Endothelial cell of umbilical vein (primary cell): ENCODE measurements around the gene AP3S2. TPM values are rescaled to one million over a fixed set of nuclear protein-coding genes. Genes with fewer than 3 reads are reported as not detected.

ENCODE experiments used
- BruUV-seq: library from RNA; stranded (reverse); fragments of 400-500 nt; replicated peaks from 2 replicates; lab custom pipeline; 2021; lab: Mats Ljungman, UMichigan
- CTCF ChIA-PET: fragments of 300-600, 350-600 bp; sonication (Branson Sonifier 250); formaldehyde crosslinking; loops from one replicate; lab custom pipeline; 2021; ENCODE audit warnings: antibody characterized with exemption, inconsistent platforms; lab: Charles Lee
- POLR2A ChIA-PET: fragments of 300-600, 350-600 bp; sonication (Branson Sonifier 250); formaldehyde crosslinking; loops from one replicate; lab custom pipeline; 2021; ENCODE audit warnings: antibody characterized with exemption, inconsistent platforms; lab: Charles Lee
- DNase-seq: peaks from one replicate; pipeline ENCODE4 v3.0.0-alpha.2; 2011; ENCODE audit warnings: low read depth, low spot score
- FAIRE-seq: peaks from 2 replicates; lab custom pipeline; 2011; peaks lifted over from hg19 to GRCh38; lab: Jason Lieb, UNC
- H2AFZ ChIP-seq: 2 replicates; pipeline ENCODE4 v1.6.0; 2012; ENCODE audit warnings: low read depth, low read length, control low read depth, inconsistent platforms
- H3K27ac ChIP-seq: 2 replicates; pipeline ENCODE4 v1.5.1; 2011; ENCODE audit warnings: low read depth, mild to moderate bottlenecking, control low read depth, low read length, moderate library complexity; ENCODE audit not compliant: insufficient read depth
- H3K27me3 ChIP-seq, 2 experiments: 2 replicates each; pipeline versions ENCODE4 v1.6.0 to v1.6.1; 2011; ENCODE audit warnings: low read length in 2 of 2, mixed read lengths in 1 of 2; ENCODE audit not compliant: control insufficient read depth in 2 of 2, insufficient read depth in 2 of 2
- H3K36me3 ChIP-seq, 2 experiments: 2 replicates in 1 of 2; 3 replicates in 1 of 2; pipeline ENCODE4 v1.5.1; 2011; ENCODE audit warnings: low read length in 2 of 2, mild to moderate bottlenecking in 1 of 2, moderate library complexity in 1 of 2; ENCODE audit not compliant: control insufficient read depth in 2 of 2, insufficient read depth in 2 of 2; ENCODE audit errors: extremely low read depth in 1 of 2
- H3K4me1 ChIP-seq: 3 replicates; pipeline ENCODE4 v1.5.1; 2011; ENCODE audit warnings: mild to moderate bottlenecking, low read length; ENCODE audit not compliant: control insufficient read depth, insufficient read depth; ENCODE audit errors: extremely low read depth
- H3K4me2 ChIP-seq: 2 replicates; pipeline ENCODE4 v1.6.1; 2011; ENCODE audit warnings: low read length, control low read depth, mixed read lengths; ENCODE audit not compliant: insufficient read depth
- H3K4me3 ChIP-seq, 3 experiments: fragments of 200-600 bp in 1 of 3; sonication (generic), shearing (Covaris generic) in 1 of 3; replicated peaks in 1 of 3; 2 replicates each; pipeline ENCODE4 v1.5.1; 2011 to 2016; ENCODE audit warnings: control low read depth in 3 of 3, low read length in 3 of 3, mild to moderate bottlenecking in 2 of 3, inconsistent platforms in 1 of 3, low read depth in 1 of 3, moderate library complexity in 1 of 3; ENCODE audit not compliant: insufficient read depth in 1 of 3
- H3K79me2 ChIP-seq: 2 replicates; pipeline ENCODE4 v1.6.0; 2012; ENCODE audit warnings: low read length, inconsistent platforms; ENCODE audit not compliant: control insufficient read depth, insufficient read depth
- H3K9ac ChIP-seq: replicated peaks from 2 replicates; pipeline ENCODE3; 2011; ENCODE audit warnings: low read length, control low read depth; ENCODE audit not compliant: insufficient read depth; ENCODE audit errors: extremely low read depth
- H3K9me1 ChIP-seq: replicated peaks from 3 replicates; pipeline ENCODE4 v1.6.0; 2011; ENCODE audit warnings: mild to moderate bottlenecking, low read length; ENCODE audit not compliant: control insufficient read depth, insufficient read depth; ENCODE audit errors: extremely low read depth
- H3K9me3 ChIP-seq: replicated peaks from 2 replicates; pipeline ENCODE4 v1.5.1; 2012; ENCODE audit warnings: low read length, inconsistent platforms; ENCODE audit not compliant: control insufficient read depth, insufficient read depth
- H4K20me1 ChIP-seq: replicated peaks from 2 replicates; pipeline ENCODE3; 2011; ENCODE audit warnings: mild to moderate bottlenecking, low read length; ENCODE audit not compliant: control insufficient read depth, insufficient read depth; ENCODE audit errors: extremely low read depth
- EZH2 ChIP-seq: IDR thresholded peaks from 2 replicates; pipeline ENCODE4 v1.6.1; 2012; ENCODE audit warnings: borderline replicate concordance, low read depth, mild to moderate bottlenecking, moderate library complexity, low read length, inconsistent platforms; ENCODE audit not compliant: severe bottlenecking
- FOS ChIP-seq: IDR thresholded peaks from 2 replicates; pipeline ENCODE4 v1.6.1; 2011; ENCODE audit warnings: mild to moderate bottlenecking, low read length, moderate library complexity, borderline replicate concordance; ENCODE audit not compliant: insufficient read depth
- GATA2 ChIP-seq: IDR thresholded peaks from 2 replicates; pipeline ENCODE4 v1.7.0; 2011; ENCODE audit warnings: low read depth, mild to moderate bottlenecking, moderate library complexity, mixed read lengths, low read length; ENCODE audit not compliant: insufficient read length, insufficient read depth
- JUN ChIP-seq: IDR thresholded peaks from 2 replicates; pipeline ENCODE4 v1.6.1; 2011; ENCODE audit warnings: borderline replicate concordance, low read depth; ENCODE audit not compliant: insufficient read length, insufficient read depth
- MYC ChIP-seq: IDR thresholded peaks from one replicate; pipeline ENCODE4 v1.6.1; 2011; ENCODE audit warnings: mild to moderate bottlenecking, low read depth, low read length
- POLR2A ChIP-seq: IDR thresholded peaks from 2 replicates; pipeline ENCODE4 v1.6.1; 2012; ENCODE audit warnings: low read depth, mild to moderate bottlenecking, control low read depth, low read length
- POLR2AphosphoS5 ChIP-seq: IDR thresholded peaks from 2 replicates; pipeline ENCODE4 v1.6.1; 2012; ENCODE audit warnings: low read depth, mild to moderate bottlenecking, control low read depth, low read length, moderate library complexity; ENCODE audit not compliant: insufficient read depth
- dilution Hi-C: fragments of 300-500 bp; cut with MboI; formaldehyde crosslinking; loops from one replicate; pipeline ENCODE4 v1.15.0; 2019; ENCODE audit warnings: low sequenced_read_pairs; ENCODE audit not compliant: extremely low pct_ligation_motif_present
- intact Hi-C: fragments of 100-400 bp; cut with micrococcal nuclease; formaldehyde crosslinking; loops from one replicate; pipeline ENCODE4 v1.10.0; 2022
- polyA plus RNA-seq, 4 experiments: library from polyadenylated mRNA; depleted of rRNA in 3 of 4; stranded (reverse) in 3 of 4; unstranded in 1 of 4; fragments of >200 nt; gene quantifications; 2 replicates each; pipeline versions ENCODE4 v1.2.1 to v1.2.3, GENCODE V29; 2011 to 2012; ENCODE audit warnings: missing spikeins in 1 of 4
- total RNA-seq: library from RNA; stranded (reverse); gene quantifications from 2 replicates; pipeline ENCODE4 v1.2.3, GENCODE V29; 2021
- TF ChIP-seq, protein P1 (sequence below), 2 donors: IDR thresholded peaks; 1 replicate in 1 of 2; 2 replicates in 1 of 2; pipeline ENCODE4 v1.5.1; 2011; ENCODE audit warnings: low read length in 2 of 2, mild to moderate bottlenecking in 2 of 2, moderate library complexity in 2 of 2, control low read depth in 1 of 2, inconsistent platforms in 1 of 2, low read depth in 1 of 2; ENCODE audit not compliant: insufficient read depth in 1 of 2; ENCODE audit errors: extremely low read depth in 1 of 2
- TF ChIP-seq, protein P2 (sequence below): IDR thresholded peaks from 2 replicates; pipeline ENCODE4 v1.6.1; 2011; ENCODE audit not compliant: insufficient read depth, insufficient read length

The AP3S2 gene
- total and polyA plus RNA-seq, 2 donors (not counting 3 experiments of a cell fraction or from before 2014, with no cell fraction given) = 14.6 to 31.1 TPM

DNA sequence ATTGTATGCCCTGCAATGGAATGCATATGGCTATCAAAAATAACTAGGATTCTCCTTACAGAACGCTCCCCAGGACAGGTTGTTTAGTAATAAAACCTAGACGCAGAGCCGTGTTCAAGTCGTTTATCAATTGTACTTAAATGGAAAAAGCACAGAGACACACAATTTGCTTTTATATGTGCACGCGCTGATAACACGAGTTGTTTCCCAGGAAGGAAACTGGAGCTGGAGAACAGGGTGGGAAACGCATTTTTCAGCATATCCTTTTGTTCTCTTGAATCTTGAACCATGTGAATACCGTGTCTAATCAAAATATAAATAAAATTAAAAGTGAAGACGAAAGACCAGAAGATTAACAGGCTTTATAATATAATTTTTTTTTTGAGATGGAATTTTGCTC lies 75.5 kb downstream of the AP3S2 start:
- dilution Hi-C loops (no loop called here), intact Hi-C loops (loop anchor here (5.0 kb wide), 1 partner anchor 41 kb away; the partner anchor contains the start of gene MESP2)
- H3K36me3 ChIP-seq = no peaks in the 10 kb centered on the region
- CTCF ChIA-PET = interaction anchor here (1.3 to 2.5 kb wide), 3 partner anchors 19 to 57 kb away, joined by 4 to 10 read pairs (median 7); no protein-coding TSS in a partner anchor
- no peak overlapping the region for H3K9ac ChIP-seq
- peak overlapping the region; percentile 53 for H3K4me2 ChIP-seq
- peak; percentile 55 for DNase-seq
- H3K9me3 ChIP-seq = no peaks in the 10 kb centered on the region
- no TSS peak for BruUV-seq
- H3K4me1 ChIP-seq = peaks cover 39% of the 10 kb centered on the region
- peak; percentile 72 for FAIRE-seq
- TF ChIP-seq JUN (no peak), FOS (no peak), GATA2 (no peak)
- H3K27me3 ChIP-seq = no peaks in the 10 kb centered on the region
- peak overlapping the region; percentile 74 for H2AFZ ChIP-seq
- POLR2A ChIA-PET = no interaction called here
- H3K9me1 ChIP-seq = no peaks in the 10 kb centered on the region
- H3K27ac ChIP-seq = no peak overlapping the region
- no peaks in the 10 kb centered on the region for H4K20me1 ChIP-seq
- H3K4me3 ChIP-seq = peak overlapping the region in 1 of 3 experiments; percentile 19
- peaks cover 16% of the 10 kb centered on the region for H3K79me2 ChIP-seq

DNA sequence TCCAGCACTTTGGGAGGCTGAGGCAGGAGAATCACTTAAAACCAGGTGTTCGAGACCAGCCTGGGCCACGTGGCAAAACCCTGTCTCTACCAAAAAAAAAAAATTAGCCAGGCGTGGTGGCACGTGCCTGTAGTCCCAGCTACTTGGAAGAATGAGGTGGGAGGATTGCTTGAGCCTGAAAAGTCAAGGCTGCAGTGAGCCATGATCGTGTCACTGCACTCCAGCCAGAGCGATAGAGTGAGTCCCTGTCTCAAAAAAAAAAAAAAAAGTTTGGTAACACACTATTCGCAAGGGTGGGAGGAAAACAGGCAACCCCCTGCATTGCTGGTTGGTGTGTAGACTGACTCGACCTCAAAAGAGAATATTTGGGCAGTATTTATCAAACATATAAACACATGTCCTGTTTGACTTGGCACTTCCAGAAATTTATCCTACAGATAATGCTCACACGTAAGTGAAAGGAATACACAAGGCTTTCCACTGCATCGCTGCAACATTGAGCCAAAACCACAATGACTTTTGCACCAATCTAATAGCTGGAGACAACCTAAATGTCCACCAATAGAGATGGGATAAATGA lies 76.0 kb downstream of the AP3S2 start:
- TF ChIP-seq POLR2A (no peak), GATA2 (no peak), EZH2 (no peak), JUN (no peak), POLR2AphosphoS5 (no peak), FOS (no peak), MYC (no peak)
- TF ChIP-seq, protein P1, sequence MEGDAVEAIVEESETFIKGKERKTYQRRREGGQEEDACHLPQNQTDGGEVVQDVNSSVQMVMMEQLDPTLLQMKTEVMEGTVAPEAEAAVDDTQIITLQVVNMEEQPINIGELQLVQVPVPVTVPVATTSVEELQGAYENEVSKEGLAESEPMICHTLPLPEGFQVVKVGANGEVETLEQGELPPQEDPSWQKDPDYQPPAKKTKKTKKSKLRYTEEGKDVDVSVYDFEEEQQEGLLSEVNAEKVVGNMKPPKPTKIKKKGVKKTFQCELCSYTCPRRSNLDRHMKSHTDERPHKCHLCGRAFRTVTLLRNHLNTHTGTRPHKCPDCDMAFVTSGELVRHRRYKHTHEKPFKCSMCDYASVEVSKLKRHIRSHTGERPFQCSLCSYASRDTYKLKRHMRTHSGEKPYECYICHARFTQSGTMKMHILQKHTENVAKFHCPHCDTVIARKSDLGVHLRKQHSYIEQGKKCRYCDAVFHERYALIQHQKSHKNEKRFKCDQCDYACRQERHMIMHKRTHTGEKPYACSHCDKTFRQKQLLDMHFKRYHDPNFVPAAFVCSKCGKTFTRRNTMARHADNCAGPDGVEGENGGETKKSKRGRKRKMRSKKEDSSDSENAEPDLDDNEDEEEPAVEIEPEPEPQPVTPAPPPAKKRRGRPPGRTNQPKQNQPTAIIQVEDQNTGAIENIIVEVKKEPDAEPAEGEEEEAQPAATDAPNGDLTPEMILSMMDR (IDR thresholded peaks at IDR 0.05; ENCODE audit: extremely low read depth in 1 of 2, insufficient read depth in 1 of 2, low read depth in 1 of 2, low read length in 2 of 2) = no peak
- TF ChIP-seq, protein P2, sequence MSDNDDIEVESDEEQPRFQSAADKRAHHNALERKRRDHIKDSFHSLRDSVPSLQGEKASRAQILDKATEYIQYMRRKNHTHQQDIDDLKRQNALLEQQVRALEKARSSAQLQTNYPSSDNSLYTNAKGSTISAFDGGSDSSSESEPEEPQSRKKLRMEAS = no peak
- DNase-seq = no peak
- H3K27ac ChIP-seq = no peak overlapping the region
- no peaks in the 10 kb centered on the region for H3K27me3 ChIP-seq
- no peaks in the 10 kb centered on the region for H3K9me3 ChIP-seq
- CTCF ChIA-PET = interaction anchor here (1.3 to 2.5 kb wide), 3 partner anchors 19 to 57 kb away, joined by 4 to 10 read pairs (median 7); no protein-coding TSS in a partner anchor
- no TSS peak for BruUV-seq
- FAIRE-seq = no peak
- POLR2A ChIA-PET = interaction anchor here (0.5 kb wide), 1 partner anchor 29 kb away, joined by 3 read pairs; no protein-coding TSS in a partner anchor
- H4K20me1 ChIP-seq = no peaks in the 10 kb centered on the region
- peaks cover 21% of the 10 kb centered on the region for H3K79me2 ChIP-seq
- peaks cover 40% of the 10 kb centered on the region for H3K4me1 ChIP-seq
- no peaks in the 10 kb centered on the region for H3K36me3 ChIP-seq
- no peak overlapping the region for H3K9ac ChIP-seq
- H3K4me2 ChIP-seq = peak overlapping the region; percentile 53
- H3K4me3 ChIP-seq = peak overlapping the region in 1 of 3 experiments; percentile 19
- dilution Hi-C loops = no loop called here
- intact Hi-C loops = loop anchor here (5.0 kb wide), 1 partner anchor 40 kb away; the partner anchor contains the start of gene MESP2
- H2AFZ ChIP-seq = peak overlapping the region; percentile 74
- no peaks in the 10 kb centered on the region for H3K9me1 ChIP-seq
